A549 (cell line): ENCODE measurements around the gene VSTM2B. TPM values are rescaled to one million over a fixed set of nuclear protein-coding genes. Genes with fewer than 3 reads are reported as not detected.

ENCODE experiments used
- ATAC-seq, 2 experiments: fragments of 200-7000 bp in 1 of 2; fragments of >200 bp in 1 of 2; cut with Nextera tagmentation in 1 of 2; cut with Tn5 transposase in 1 of 2; 3 replicates each; pipeline versions ENCODE4 v1.8.0 to v1.9.1; 2018 to 2020; ENCODE audit warnings: mild to moderate bottlenecking in 1 of 2, moderate library complexity in 1 of 2
- CTCF ChIA-PET: fragments of 300-600 bp; sonication (Branson Sonifier 250); formaldehyde crosslinking; extraction: SDS; loops from one replicate; lab custom pipeline; 2021; ENCODE audit warnings: antibody characterized with exemption, inconsistent platforms; lab: Yijun Ruan, JAX
- POLR2A ChIA-PET: fragments of 350-600 bp; formaldehyde crosslinking; extraction: SDS; loops from one replicate; lab custom pipeline; 2021; ENCODE audit warnings: antibody characterized with exemption, inconsistent platforms; lab: Yijun Ruan, JAX
- DNase-seq, 2 experiments: peaks; one replicate each; pipeline versions ENCODE4 v3.0.0 to v3.0.0-alpha.2; 2011 to 2016; ENCODE audit warnings: low read depth in 1 of 2, low spot score in 1 of 2
- FAIRE-seq: peaks from 2 replicates; lab custom pipeline; 2011; peaks lifted over from hg19 to GRCh38; lab: Jason Lieb, UNC
- H3K27ac ChIP-seq, 2 experiments: fragments of >200 bp; sonication (Bioruptor Twin); formaldehyde crosslinking; 3 replicates each; pipeline ENCODE4 v1.5.1; 2016 to 2017
- H3K4me1 ChIP-seq: fragments of >200 bp; sonication (Bioruptor Twin); formaldehyde crosslinking; 3 replicates; pipeline ENCODE4 v1.6.1; 2016
- H3K4me2 ChIP-seq: fragments of >200 bp; sonication (Bioruptor Twin); formaldehyde crosslinking; 3 replicates; pipeline ENCODE4 v1.6.1; 2016
- H3K4me3 ChIP-seq: fragments of >200 bp; sonication (Bioruptor Twin); formaldehyde crosslinking; 3 replicates; pipeline ENCODE4 v1.5.1; 2016
- H3K9me3 ChIP-seq: fragments of >200 bp; sonication (Bioruptor Twin); formaldehyde crosslinking; 3 replicates; pipeline ENCODE4 v1.6.1; 2016
- ATOH8 ChIP-seq: fragments of 250-450 bp; sonication (Bioruptor Pico); IDR thresholded peaks from 2 replicates; pipeline ENCODE4 v1.5.0; 2020; ENCODE audit warnings: low read depth, mild to moderate bottlenecking, moderate library complexity
- CEBPB ChIP-seq, 2 experiments: fragments of >200 bp in 1 of 2; sonication (Bioruptor Twin) in 1 of 2; formaldehyde crosslinking in 1 of 2; IDR thresholded peaks; 2 replicates each; pipeline ENCODE4 v1.6.1; 2012 to 2016
- CHD4 ChIP-seq: fragments of 200-600 bp; sonication (generic); IDR thresholded peaks from 2 replicates; pipeline ENCODE4 v1.6.1; 2016; ENCODE audit warnings: antibody characterized with exemption, mild to moderate bottlenecking, borderline replicate concordance
- ELK1 ChIP-seq: fragments of 150-350 bp; IDR thresholded peaks from 2 replicates; pipeline ENCODE4 v1.6.1; 2014; ENCODE audit warnings: low read depth, mild to moderate bottlenecking, low read length
- ESRRA ChIP-seq: fragments of 150-350 bp; IDR thresholded peaks from 2 replicates; pipeline ENCODE4 v1.6.1; 2014; ENCODE audit warnings: mild to moderate bottlenecking, low read length, borderline replicate concordance
- FOXS1 ChIP-seq: fragments of 250-450 bp; sonication (Bioruptor Pico); IDR thresholded peaks from 2 replicates; pipeline ENCODE4 v1.5.0; 2020; ENCODE audit warnings: mild to moderate bottlenecking, moderate library complexity
- HMGXB4 ChIP-seq: fragments of 250-450 bp; sonication (Bioruptor Pico); IDR thresholded peaks from 2 replicates; pipeline ENCODE4 v1.5.0; 2021; ENCODE audit warnings: mild to moderate bottlenecking, moderate library complexity, borderline replicate concordance
- HOXB13 ChIP-seq: fragments of 250-450 bp; sonication (Bioruptor Pico); IDR thresholded peaks from 2 replicates; pipeline ENCODE4 v1.5.0; 2020; ENCODE audit warnings: low read depth, mild to moderate bottlenecking, moderate library complexity
- HOXB5 ChIP-seq: fragments of 250-450 bp; sonication (Bioruptor Pico); IDR thresholded peaks from 2 replicates; pipeline ENCODE4 v1.5.0; 2020; ENCODE audit warnings: mild to moderate bottlenecking, moderate library complexity
- JUNB ChIP-seq: fragments of >200 bp; sonication (Bioruptor Twin); formaldehyde crosslinking; IDR thresholded peaks from 2 replicates; pipeline ENCODE4 v1.6.1; 2016
- KDM1A ChIP-seq: fragments of 200-600 bp; sonication (generic); IDR thresholded peaks from 2 replicates; pipeline ENCODE4 v1.6.1; 2016; ENCODE audit warnings: low read depth, mild to moderate bottlenecking
- KDM5A ChIP-seq: fragments of 200-600 bp; sonication (generic); IDR thresholded peaks from 2 replicates; pipeline ENCODE4 v1.6.1; 2016; ENCODE audit warnings: antibody characterized with exemption, mild to moderate bottlenecking
- MAFK ChIP-seq: fragments of 450-650 bp; IDR thresholded peaks from 2 replicates; pipeline ENCODE4 v1.6.1; 2014; ENCODE audit not compliant: partially characterized antibody
- MAX ChIP-seq: IDR thresholded peaks from 2 replicates; pipeline ENCODE4 v1.6.1; 2012
- NPAS2 ChIP-seq: fragments of 250-450 bp; sonication (Bioruptor Pico); IDR thresholded peaks from 2 replicates; pipeline ENCODE4 v1.8.0; 2022; ENCODE audit warnings: mild to moderate bottlenecking, moderate library complexity, borderline replicate concordance
- NR3C1 ChIP-seq: fragments of >200 bp; sonication (Bioruptor Twin); formaldehyde crosslinking; IDR thresholded peaks from 3 replicates; pipeline ENCODE4 v1.6.1; 2017
- PBX3 ChIP-seq: IDR thresholded peaks from 2 replicates; pipeline ENCODE4 v1.6.1; 2012
- POLR2A ChIP-seq: IDR thresholded peaks from 2 replicates; pipeline ENCODE4 v1.6.1; 2012; ENCODE audit warnings: mild to moderate bottlenecking, low read length
- RAD21 ChIP-seq, 2 experiments: fragments of >200 bp in 1 of 2; sonication (Bioruptor Twin) in 1 of 2; formaldehyde crosslinking in 1 of 2; IDR thresholded peaks in 1 of 2; conservative IDR thresholded peaks in 1 of 2; 2 replicates in 1 of 2; 3 replicates in 1 of 2; pipeline ENCODE4 v1.6.1; 2012 to 2018; ENCODE audit warnings: inconsistent platforms in 1 of 2
- RARB ChIP-seq: fragments of 250-450 bp; sonication (Bioruptor Pico); IDR thresholded peaks from 2 replicates; pipeline ENCODE4 v1.8.0; 2021; ENCODE audit warnings: mild to moderate bottlenecking, moderate library complexity
- RCOR1 ChIP-seq: fragments of 150-350 bp; IDR thresholded peaks from 2 replicates; pipeline ENCODE4 v1.6.1; 2014; ENCODE audit warnings: antibody characterized with exemption, low read length, low read depth
- RFX5 ChIP-seq: fragments of 450-650 bp; IDR thresholded peaks from 2 replicates; pipeline ENCODE4 v1.7.1; 2014; ENCODE audit warnings: antibody characterized with exemption, mild to moderate bottlenecking, moderate library complexity
- SREBF2 ChIP-seq: fragments of 450-650 bp; IDR thresholded peaks from 2 replicates; pipeline ENCODE4 v1.6.1; 2014; ENCODE audit warnings: mild to moderate bottlenecking, moderate library complexity
- TP53 ChIP-seq: fragments of 250-450 bp; sonication (Bioruptor Pico); IDR thresholded peaks from 2 replicates; pipeline ENCODE4 v1.5.0; 2021; ENCODE audit warnings: mild to moderate bottlenecking, moderate library complexity
- ZNF302 ChIP-seq: fragments of 250-450 bp; sonication (Bioruptor Pico); IDR thresholded peaks from 2 replicates; pipeline ENCODE4 v1.9.0; 2021; ENCODE audit warnings: inconsistent platforms, mild to moderate bottlenecking, moderate library complexity
- ZSCAN20 ChIP-seq: fragments of 250-450 bp; sonication (Bioruptor Pico); IDR thresholded peaks from 2 replicates; pipeline ENCODE4 v1.8.0; 2022; ENCODE audit warnings: mild to moderate bottlenecking, moderate library complexity
- WGBS: methylation state at CpG from one replicate; pipeline ENCODE4 v1.1.6; 2017; ENCODE audit errors: missing lambda C conversion rate; 5-methylcytosine and 5-hydroxymethylcytosine counted together
- polyA plus RNA-seq, 4 experiments: library from polyadenylated mRNA; depleted of rRNA in 3 of 4; stranded (reverse); fragments of >200 nt; fragmentation: RNase III in 1 of 4; extraction: RNeasy Plus Mini Kit Qiagen cat#74134 plus additional on column Dnase treatment in 1 of 4; gene quantifications; 2 replicates in 3 of 4; 3 replicates in 1 of 4; pipeline ENCODE4 v1.2.3, GENCODE V29; 2011 to 2017
- TF ChIP-seq, protein P1 (sequence below): fragments of >200 bp; sonication (Bioruptor Twin); formaldehyde crosslinking; IDR thresholded peaks from 2 replicates; pipeline ENCODE4 v1.6.1; 2016

Gene VSTM2B
- polyA plus RNA-seq, 2 of the 4 experiments (the other 2 are of a cell fraction): not detected

- TF ChIP-seq TP53 (CRISPR knock-in tag) (no peak), MAFK (no peak), KDM5A (no peak), JUNB (no peak), FOXS1 (CRISPR knock-in tag) (no peak), ZNF302 (CRISPR knock-in tag) (no peak), KDM1A (no peak), RARB (no peak), HOXB13 (CRISPR knock-in tag) (no peak), ESRRA (no peak), NPAS2 (CRISPR knock-in tag) (no peak), CHD4 (no peak)
- TF ChIP-seq, protein P1, sequence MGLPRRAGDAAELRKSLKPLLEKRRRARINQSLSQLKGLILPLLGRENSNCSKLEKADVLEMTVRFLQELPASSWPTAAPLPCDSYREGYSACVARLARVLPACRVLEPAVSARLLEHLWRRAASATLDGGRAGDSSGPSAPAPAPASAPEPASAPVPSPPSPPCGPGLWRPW: no peak
- TF ChIP-seq, all 56 proteins: peak for 0
- no peak overlapping the region for H3K4me2 ChIP-seq
- FAIRE-seq: no peak
- CTCF ChIA-PET: interaction anchor here (1.3 kb wide), 1 partner anchor 1140 kb away, joined by 3 read pairs; no protein-coding TSS in a partner anchor
- H3K4me1 ChIP-seq: no peaks in the 10 kb centered on the region
- no peak for DNase-seq
- POLR2A ChIA-PET: no interaction called here
- no peak overlapping the region for H3K4me3 ChIP-seq
- WGBS: 3% methylated on average over 3 of the region's 3 CpGs
- peaks cover 7% of the 10 kb centered on the region for H3K9me3 ChIP-seq
- H3K27ac ChIP-seq: no peak overlapping the region
- ATAC-seq: peak; percentile 31 to 33; a peak in 1 of 6 replicates
These were observed 17.0 kb downstream of the VSTM2B start for GRCh38 chr19:29542776-29543175.

DNA sequence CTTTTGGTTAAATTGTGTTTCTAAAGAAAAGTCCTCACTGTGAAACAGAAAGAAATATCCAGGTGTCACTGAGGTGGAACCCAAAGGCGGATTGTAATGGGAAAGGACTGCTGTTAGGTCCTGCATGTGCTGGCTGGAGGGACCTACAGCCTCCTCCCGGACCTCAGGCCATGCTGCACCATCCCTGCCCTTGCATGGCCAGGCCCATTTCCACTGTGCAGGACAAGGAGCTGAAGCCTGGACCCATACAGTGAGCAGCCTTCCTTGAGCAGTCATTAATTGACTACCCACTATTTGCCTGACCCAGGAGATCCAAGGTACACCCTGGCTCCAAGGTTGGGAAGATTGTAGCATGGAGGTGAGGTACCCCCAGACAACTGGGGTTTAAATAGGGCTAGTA, 17.6 kb downstream of the VSTM2B start:
- WGBS: 1% methylated on average over 2 of the region's 2 CpGs
- no peaks in the 10 kb centered on the region for H3K4me1 ChIP-seq
- ChIA-PET CTCF (interaction anchor here (1.3 kb wide), 1 partner anchor 1139 kb away, joined by 3 read pairs; no protein-coding TSS in a partner anchor), POLR2A (no interaction called here)
- TF ChIP-seq HOXB5 (CRISPR knock-in tag) (no peak), RCOR1 (no peak), ZSCAN20 (CRISPR knock-in tag) (no peak), HMGXB4 (CRISPR knock-in tag) (no peak), MAFK (no peak), RFX5 (no peak), NR3C1 (no peak), ESRRA (no peak)
- peaks cover 4% of the 10 kb centered on the region for H3K9me3 ChIP-seq
- no peak overlapping the region for H3K27ac ChIP-seq
- FAIRE-seq (no peak), DNase-seq (no peak), ATAC-seq (peak in 1 of 2 experiments; percentile 25; a peak in 1 of 6 replicates)
- H3K4me2 ChIP-seq: no peak overlapping the region
- H3K4me3 ChIP-seq: no peak overlapping the region

DNA sequence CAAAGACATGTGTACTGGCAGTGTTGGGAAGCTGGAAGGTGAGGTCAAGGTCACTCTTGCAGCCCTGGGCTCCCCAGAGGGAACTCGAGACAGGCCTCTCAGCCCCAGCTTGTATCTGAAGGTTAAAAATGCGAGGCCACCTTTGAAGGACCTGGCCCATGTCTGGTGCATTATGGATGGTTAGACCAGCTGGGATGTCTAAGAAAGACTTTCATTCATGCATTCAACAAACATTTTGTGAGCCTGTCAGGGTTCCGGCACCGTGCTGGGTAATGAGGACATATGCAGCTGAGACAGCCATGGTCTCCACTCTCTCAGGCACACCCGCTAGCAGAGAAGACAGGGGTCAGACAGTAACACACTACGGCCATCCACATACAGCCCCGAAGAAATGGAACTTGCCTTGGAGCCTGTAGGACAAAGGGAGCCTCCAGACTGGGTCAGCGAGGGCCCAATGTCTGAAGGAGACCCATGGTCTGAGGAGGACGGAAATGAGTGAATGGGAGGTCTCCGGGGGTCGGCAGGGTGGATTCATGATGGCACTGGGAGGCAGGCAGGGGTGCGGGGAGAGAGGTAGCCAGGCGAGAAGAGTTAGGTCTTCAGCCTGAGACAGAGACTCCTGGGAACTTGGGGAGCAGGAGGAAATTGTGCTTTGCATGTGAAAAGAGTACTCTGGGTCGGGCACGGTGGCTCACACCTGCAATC, 19.0 kb downstream of the VSTM2B start:
- FAIRE-seq (no peak), DNase-seq (no peak), ATAC-seq (no peak)
- no peaks in the 10 kb centered on the region; the same call in 2 of the 3 replicates for H3K9me3 ChIP-seq
- ChIA-PET CTCF (interaction anchor here (2.6 kb wide), 1 partner anchor 17 kb away, joined by 10 read pairs; no protein-coding TSS in a partner anchor), POLR2A (interaction anchor here (0.7 kb wide), 1 partner anchor 335 kb away, joined by 7 read pairs; no protein-coding TSS in a partner anchor)
- 37% methylated on average over 15 of the region's 15 CpGs for WGBS
- H3K4me1 ChIP-seq: no peaks in the 10 kb centered on the region
- H3K27ac ChIP-seq: no peak overlapping the region
- no peak overlapping the region for H3K4me3 ChIP-seq
- H3K4me2 ChIP-seq: no peak overlapping the region
- no peak for TF ChIP-seq ATOH8
- TF ChIP-seq MAX: no peak
- TF ChIP-seq SREBF2: no peak
- TF ChIP-seq KDM5A: no peak
- TF ChIP-seq NPAS2 (CRISPR knock-in tag): no peak
- no peak for TF ChIP-seq RAD21 (conservative IDR thresholded peaks at IDR 0.05 in 1 of 2, IDR thresholded peaks at IDR 0.05 in 1 of 2)
- TF ChIP-seq CEBPB (IDR thresholded peaks at IDR 0.05): no peak
- no peak for TF ChIP-seq MAFK
- TF ChIP-seq ELK1: no peak
- TF ChIP-seq RCOR1: no peak
- TF ChIP-seq PBX3: no peak
- TF ChIP-seq POLR2A: no peak
- TF ChIP-seq, protein P1: no peak
